BLaER1 (cell line): ENCODE data around the gene MAGI1.

ENCODE experiments used
- H3K27ac ChIP-seq: shearing (Covaris generic); formaldehyde crosslinking; 2 replicates; pipeline ENCODE4 v1.8.1; 2022
- H3K27me3 ChIP-seq: shearing (Covaris generic); formaldehyde crosslinking; 2 replicates; pipeline ENCODE4 v1.8.1; 2022
- H3K36me3 ChIP-seq: shearing (Covaris generic); formaldehyde crosslinking; 2 replicates; pipeline ENCODE4 v1.8.1; 2022
- H3K4me1 ChIP-seq: shearing (Covaris generic); formaldehyde crosslinking; 2 replicates; pipeline ENCODE4 v1.8.1; 2022
- H3K4me2 ChIP-seq: shearing (Covaris generic); formaldehyde crosslinking; 2 replicates; pipeline ENCODE4 v1.8.1; 2022
- H3K4me3 ChIP-seq: shearing (Covaris generic); formaldehyde crosslinking; 2 replicates; pipeline ENCODE4 v1.8.1; 2022
- H3K9ac ChIP-seq: shearing (Covaris generic); formaldehyde crosslinking; 2 replicates; pipeline ENCODE4 v1.8.1; 2022
- H3K9me3 ChIP-seq: shearing (Covaris generic); formaldehyde crosslinking; 2 replicates; pipeline ENCODE4 v1.8.1; 2022
- H4K20me1 ChIP-seq: shearing (Covaris generic); formaldehyde crosslinking; 2 replicates; pipeline ENCODE4 v1.8.1; 2022
- Cebpa-rat ChIP-seq: shearing (Covaris generic); IDR thresholded peaks from 2 replicates; pipeline ENCODE4 v1.8.1; 2022

Gene MAGI1

DNA sequence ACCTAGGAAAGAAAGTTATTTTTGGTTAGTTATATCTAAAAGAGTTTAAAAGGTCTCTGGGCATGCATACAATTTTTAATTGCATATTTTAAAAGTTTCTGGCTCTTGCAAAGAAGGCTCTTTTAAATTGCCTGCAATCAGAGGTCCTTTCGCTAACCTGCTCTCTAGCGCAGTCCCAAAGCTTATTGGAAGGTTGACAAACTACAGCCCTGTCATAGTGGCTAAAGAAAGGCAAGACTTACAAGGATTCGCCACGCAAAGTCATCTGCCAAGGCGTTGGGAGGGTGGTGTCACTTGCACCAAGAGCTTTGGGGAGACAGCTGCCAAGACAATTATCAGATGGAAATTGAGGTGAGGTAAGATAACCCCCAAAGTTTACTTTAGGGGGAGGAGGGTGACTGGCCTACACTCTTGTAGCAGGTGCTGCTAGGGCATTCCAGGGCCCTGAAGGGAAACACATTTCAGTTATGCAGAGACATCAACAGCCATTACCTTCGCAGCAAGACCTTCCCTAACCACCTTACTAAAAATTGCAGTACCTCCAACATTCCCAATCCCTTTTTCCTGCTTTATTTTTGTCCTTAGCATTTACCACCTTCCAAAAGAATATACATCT is 606.2 kb downstream of the MAGI1 start:
- TF ChIP-seq Cebpa-rat: no peak
- no peak overlapping the region for H3K27ac ChIP-seq
- H3K9me3 ChIP-seq: peaks cover 11% of the 10 kb centered on the region; the same call in 1 of the 2 replicates
- H3K4me2 ChIP-seq: no peak overlapping the region
- H3K36me3 ChIP-seq: peaks cover 73% of the 10 kb centered on the region
- H3K9ac ChIP-seq: no peak overlapping the region
- H4K20me1 ChIP-seq: no peaks in the 10 kb centered on the region
- no peaks in the 10 kb centered on the region for H3K27me3 ChIP-seq
- H3K4me1 ChIP-seq: peaks cover 10% of the 10 kb centered on the region
- H3K4me3 ChIP-seq: no peak overlapping the region

DNA sequence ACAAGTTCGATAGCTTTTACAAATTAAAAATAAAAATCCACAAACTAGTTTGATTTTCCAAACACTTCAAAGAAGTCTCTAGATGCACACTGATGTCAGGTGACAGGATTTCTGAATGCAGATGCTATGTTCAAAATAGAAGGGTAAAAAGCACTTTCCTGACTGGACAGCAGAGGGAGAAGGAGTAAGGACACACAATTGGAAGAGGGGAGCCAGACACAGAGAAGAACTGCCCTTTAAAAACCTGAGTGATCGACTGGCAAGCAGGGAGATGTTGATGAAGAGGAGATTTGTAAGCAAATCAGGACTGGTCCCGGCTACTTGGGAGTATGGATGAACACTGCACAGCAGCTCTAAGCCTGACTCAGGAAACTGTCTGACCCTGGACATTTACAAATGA is 612.8 kb downstream of the MAGI1 start:
- Histone ChIP-seq H3K4me1 (peaks cover 11% of the 10 kb centered on the region), H4K20me1 (no peaks in the 10 kb centered on the region), H3K36me3 (peaks cover 68% of the 10 kb centered on the region), H3K27me3 (no peaks in the 10 kb centered on the region), H3K4me3 (no peak overlapping the region), H3K4me2 (no peak overlapping the region), H3K27ac (no peak overlapping the region), H3K9ac (no peak overlapping the region), H3K9me3 (peaks cover 3% of the 10 kb centered on the region; the same call in 1 of the 2 replicates)
- no peak for TF ChIP-seq Cebpa-rat

DNA sequence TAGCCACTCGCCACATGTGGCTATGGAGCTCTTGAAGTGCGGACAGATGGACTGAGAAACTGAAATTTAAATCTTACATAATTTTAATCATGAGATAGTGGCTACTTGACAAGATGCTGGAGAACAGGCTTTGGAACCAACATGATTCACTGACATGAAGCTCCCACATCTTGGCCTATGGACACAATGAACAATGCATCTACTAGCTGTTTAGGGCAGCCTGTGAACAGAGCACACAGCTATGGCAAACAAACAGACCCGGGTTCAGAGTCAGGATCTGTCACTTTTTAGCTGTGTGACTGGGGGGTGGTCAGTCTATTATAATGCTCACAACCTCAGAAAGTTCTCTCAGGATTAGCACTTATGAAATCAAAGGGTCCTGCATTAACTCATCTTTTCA is 616.6 kb downstream of the MAGI1 start:
- Histone ChIP-seq H3K4me1 (peaks cover 11% of the 10 kb centered on the region), H3K27ac (no peak overlapping the region), H3K9ac (no peak overlapping the region), H3K27me3 (no peaks in the 10 kb centered on the region), H3K36me3 (peaks cover 31% of the 10 kb centered on the region), H3K9me3 (no peaks in the 10 kb centered on the region), H4K20me1 (no peaks in the 10 kb centered on the region), H3K4me2 (no peak overlapping the region), H3K4me3 (no peak overlapping the region)
- TF ChIP-seq Cebpa-rat: no peak

DNA sequence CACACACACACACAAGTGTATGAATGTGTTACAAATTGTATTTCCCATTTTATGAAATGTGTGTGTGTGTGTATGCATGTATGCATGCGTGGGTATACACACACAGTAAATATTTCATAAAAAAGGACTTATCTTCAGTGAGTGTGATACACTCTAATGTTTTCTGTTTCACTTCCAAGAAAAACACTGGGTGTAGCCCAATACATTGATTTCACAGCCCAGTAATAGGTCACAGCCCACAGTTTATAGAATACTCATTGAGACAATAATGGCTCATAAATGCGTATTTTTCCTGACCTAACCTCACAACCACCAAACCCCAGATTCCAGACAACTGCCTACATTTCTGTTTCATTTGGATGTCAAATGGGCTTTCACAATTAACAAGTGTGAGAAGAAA is 619.5 kb downstream of the MAGI1 start:
- Histone ChIP-seq H3K27ac (no peak overlapping the region), H4K20me1 (no peaks in the 10 kb centered on the region), H3K9ac (no peak overlapping the region), H3K36me3 (peaks cover 18% of the 10 kb centered on the region), H3K4me3 (no peak overlapping the region), H3K27me3 (no peaks in the 10 kb centered on the region), H3K4me2 (no peak overlapping the region), H3K4me1 (peaks cover 10% of the 10 kb centered on the region), H3K9me3 (no peaks in the 10 kb centered on the region)
- TF ChIP-seq Cebpa-rat: no peak

DNA sequence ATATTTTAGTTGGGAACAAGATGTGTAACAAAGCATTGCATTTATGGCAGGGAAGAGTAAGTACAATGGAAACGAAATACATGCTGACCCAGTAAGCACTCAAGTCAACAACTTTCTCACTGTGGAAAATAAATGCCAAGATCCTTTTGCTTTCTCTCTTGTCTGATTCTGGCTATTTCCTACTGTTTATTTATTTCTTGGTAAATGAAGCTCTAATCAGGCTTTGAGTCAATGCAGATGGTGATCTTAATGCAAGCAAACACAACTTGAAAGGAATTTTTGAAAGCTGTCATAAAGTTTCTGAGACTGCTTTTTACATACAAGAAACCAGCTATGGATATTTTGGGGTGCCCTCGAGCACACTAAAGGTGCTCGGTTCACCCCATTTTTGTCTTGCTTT is 624.8 kb downstream of the MAGI1 start:
- Histone ChIP-seq H3K4me1 (peaks cover 26% of the 10 kb centered on the region), H3K27me3 (no peaks in the 10 kb centered on the region), H4K20me1 (no peaks in the 10 kb centered on the region), H3K27ac (no peak overlapping the region), H3K9me3 (peaks cover 3% of the 10 kb centered on the region; the same call in 1 of the 2 replicates), H3K4me3 (no peak overlapping the region), H3K4me2 (no peak overlapping the region), H3K36me3 (peaks cover 7% of the 10 kb centered on the region; the same call in 1 of the 2 replicates), H3K9ac (no peak overlapping the region)
- TF ChIP-seq Cebpa-rat: no peak

DNA sequence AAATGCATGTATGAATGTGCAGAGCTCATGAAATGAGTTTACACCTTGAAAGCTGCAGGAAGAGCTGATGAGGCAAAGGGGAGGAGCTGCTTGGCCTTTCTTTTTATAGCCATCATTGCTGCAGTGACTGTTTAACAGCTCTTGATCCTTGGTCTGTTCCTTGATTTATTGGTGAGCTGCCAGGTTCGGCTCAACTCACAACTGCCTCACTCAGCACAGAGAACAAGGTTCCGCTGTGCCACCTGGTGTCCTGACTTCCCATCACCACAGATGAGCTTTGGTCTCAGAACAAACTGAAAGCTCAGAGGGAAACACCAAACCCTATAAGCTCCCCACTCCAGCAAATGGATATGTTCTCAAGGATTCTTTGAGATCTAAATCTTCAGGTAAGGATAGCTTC is 626.1 kb downstream of the MAGI1 start:
- Histone ChIP-seq H3K27ac (no peak overlapping the region), H3K9me3 (peaks cover 4% of the 10 kb centered on the region; the same call in 1 of the 2 replicates), H3K4me2 (peak overlapping the region; percentile 23), H3K4me3 (no peak overlapping the region), H3K4me1 (peaks cover 26% of the 10 kb centered on the region), H3K36me3 (peaks cover 7% of the 10 kb centered on the region; the same call in 1 of the 2 replicates), H3K27me3 (no peaks in the 10 kb centered on the region), H3K9ac (no peak overlapping the region), H4K20me1 (no peaks in the 10 kb centered on the region)
- no peak for TF ChIP-seq Cebpa-rat

DNA sequence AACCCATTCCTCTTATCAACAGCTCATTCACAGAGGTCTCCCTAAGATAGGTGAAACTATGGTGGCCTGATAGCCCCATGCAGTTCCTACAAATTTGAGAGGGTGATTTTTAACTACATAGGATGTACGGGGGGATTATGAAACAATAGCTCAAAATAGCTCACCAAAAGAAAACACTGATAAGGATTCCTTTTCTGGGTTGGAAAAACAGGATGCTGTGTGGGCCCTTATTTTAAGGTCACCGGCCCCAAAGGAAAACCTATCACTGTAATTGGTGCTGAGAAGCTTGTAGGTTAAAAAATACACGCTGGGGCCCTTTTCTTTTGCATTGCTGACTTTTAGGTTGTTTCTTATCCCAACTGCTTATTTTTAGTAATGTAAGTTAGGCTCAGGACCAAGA is 627.4 kb downstream of the MAGI1 start:
- no peak overlapping the region for H3K9ac ChIP-seq
- H4K20me1 ChIP-seq: no peaks in the 10 kb centered on the region
- H3K27me3 ChIP-seq: no peaks in the 10 kb centered on the region
- H3K4me3 ChIP-seq: no peak overlapping the region
- no peak overlapping the region for H3K27ac ChIP-seq
- peaks cover 7% of the 10 kb centered on the region; the same call in 1 of the 2 replicates for H3K36me3 ChIP-seq
- peaks cover 4% of the 10 kb centered on the region; the same call in 1 of the 2 replicates for H3K9me3 ChIP-seq
- H3K4me1 ChIP-seq: peaks cover 27% of the 10 kb centered on the region
- no peak for TF ChIP-seq Cebpa-rat
- peak overlapping the region; percentile 23 for H3K4me2 ChIP-seq

DNA sequence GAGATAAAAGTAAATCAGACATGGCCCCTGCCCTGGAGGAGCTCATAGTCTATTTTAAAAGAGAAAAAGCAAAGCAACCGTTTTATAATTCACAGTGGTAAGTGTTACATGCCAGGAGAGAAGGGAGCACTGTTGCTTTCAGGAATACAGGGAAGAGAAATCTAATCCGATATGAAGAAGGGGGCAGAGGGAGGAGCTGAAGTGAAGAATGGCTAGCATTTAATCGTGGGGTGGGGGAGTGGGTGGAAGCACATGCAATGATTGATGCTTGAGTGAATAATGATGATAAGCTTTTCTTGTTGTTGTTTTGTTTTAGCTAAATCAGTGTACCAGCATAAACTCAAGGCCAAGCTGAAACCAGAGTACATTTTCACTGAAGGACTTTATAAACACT is 629.5 kb downstream of the MAGI1 start:
- no peak overlapping the region for H3K9ac ChIP-seq
- H3K4me2 ChIP-seq: no peak overlapping the region
- H3K36me3 ChIP-seq: peaks cover 3% of the 10 kb centered on the region; the same call in 1 of the 2 replicates
- TF ChIP-seq Cebpa-rat: no peak
- H3K4me3 ChIP-seq: no peak overlapping the region
- peaks cover 4% of the 10 kb centered on the region; the same call in 1 of the 2 replicates for H3K9me3 ChIP-seq
- H4K20me1 ChIP-seq: no peaks in the 10 kb centered on the region
- H3K27ac ChIP-seq: no peak overlapping the region
- H3K4me1 ChIP-seq: peaks cover 39% of the 10 kb centered on the region
- no peaks in the 10 kb centered on the region for H3K27me3 ChIP-seq

DNA sequence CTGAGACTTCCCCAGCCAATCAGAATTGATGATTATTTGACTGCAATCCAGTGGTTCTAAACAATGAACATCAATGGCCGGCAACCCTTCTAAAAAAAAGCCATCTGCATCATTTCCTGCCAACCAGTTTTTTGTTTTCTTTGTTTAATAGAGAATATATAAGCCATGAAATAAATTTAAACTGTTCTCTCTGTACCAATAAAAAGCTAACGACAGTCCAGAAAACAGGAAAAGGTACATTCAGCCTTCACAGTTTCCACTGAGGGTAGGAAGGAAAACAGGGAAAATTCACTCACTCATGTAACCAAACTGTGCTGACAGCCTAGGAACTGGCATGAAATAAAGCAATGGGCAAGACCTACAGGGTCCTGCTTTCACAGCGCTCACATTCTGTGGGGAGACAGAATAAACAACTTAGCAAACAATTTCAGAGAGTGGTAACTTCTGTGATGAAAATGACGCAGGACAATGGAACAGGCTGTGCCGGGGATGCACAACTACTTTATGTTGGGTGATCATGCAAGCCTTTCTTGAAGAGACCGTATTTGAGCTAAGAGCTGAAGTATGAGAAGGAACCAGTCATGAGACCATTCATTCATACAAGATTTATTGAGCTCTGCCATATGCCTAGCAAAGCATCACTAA is 630.1 kb downstream of the MAGI1 start:
- H3K36me3 ChIP-seq: 0 out of 2 replicates have a peak, but pooled peaks cover 3% of the 10 kb centered on the region
- no peak overlapping the region for H3K27ac ChIP-seq
- no peak overlapping the region for H3K9ac ChIP-seq
- H3K4me2 ChIP-seq: no peak overlapping the region
- H3K4me1 ChIP-seq: peaks cover 39% of the 10 kb centered on the region
- TF ChIP-seq Cebpa-rat: no peak
- no peaks in the 10 kb centered on the region for H3K27me3 ChIP-seq
- peaks cover 4% of the 10 kb centered on the region; the same call in 1 of the 2 replicates for H3K9me3 ChIP-seq
- no peak overlapping the region for H3K4me3 ChIP-seq
- no peaks in the 10 kb centered on the region for H4K20me1 ChIP-seq

DNA sequence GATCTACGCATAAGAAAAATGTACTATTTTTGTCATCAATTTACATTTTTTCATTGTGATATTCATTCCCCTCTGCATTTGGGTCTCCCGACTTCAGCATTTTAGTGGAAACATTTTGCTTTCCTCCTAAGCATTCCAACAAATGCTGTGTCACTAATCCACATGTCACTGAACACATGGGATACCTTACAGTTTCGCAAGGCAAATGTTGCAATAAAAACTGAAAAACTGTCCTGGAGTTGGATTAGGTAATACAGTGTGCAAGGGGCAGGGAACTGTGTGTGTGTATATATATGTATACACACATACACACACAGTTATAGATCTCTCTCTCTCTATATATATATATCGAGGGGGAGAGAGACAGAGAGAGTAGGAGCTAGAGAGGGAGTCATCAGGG is 632.2 kb downstream of the MAGI1 start:
- Histone ChIP-seq H4K20me1 (0 out of 2 replicates have a peak, but pooled peaks cover 7% of the 10 kb centered on the region), H3K9ac (no peak overlapping the region), H3K4me3 (no peak overlapping the region), H3K4me1 (peaks cover 21% of the 10 kb centered on the region), H3K27ac (no peak overlapping the region), H3K9me3 (peaks cover 4% of the 10 kb centered on the region; the same call in 1 of the 2 replicates), H3K27me3 (no peaks in the 10 kb centered on the region), H3K36me3 (0 out of 2 replicates have a peak, but pooled peaks cover 3% of the 10 kb centered on the region), H3K4me2 (no peak overlapping the region)
- TF ChIP-seq Cebpa-rat: no peak
